Pericardium fibroblast (primary cell): Measurements from ENCODE around the gene ZC3H7B. TPM values are rescaled to one million over a fixed set of nuclear protein-coding genes. Genes with fewer than 3 reads are reported as not detected.

Experiments
- total RNA-seq: library from RNA; depleted of rRNA; stranded (reverse); fragments of >200 nt; gene quantifications from 2 replicates; pipeline ENCODE4 v1.2.3, GENCODE V29; 2015

The ZC3H7B gene, protein sequence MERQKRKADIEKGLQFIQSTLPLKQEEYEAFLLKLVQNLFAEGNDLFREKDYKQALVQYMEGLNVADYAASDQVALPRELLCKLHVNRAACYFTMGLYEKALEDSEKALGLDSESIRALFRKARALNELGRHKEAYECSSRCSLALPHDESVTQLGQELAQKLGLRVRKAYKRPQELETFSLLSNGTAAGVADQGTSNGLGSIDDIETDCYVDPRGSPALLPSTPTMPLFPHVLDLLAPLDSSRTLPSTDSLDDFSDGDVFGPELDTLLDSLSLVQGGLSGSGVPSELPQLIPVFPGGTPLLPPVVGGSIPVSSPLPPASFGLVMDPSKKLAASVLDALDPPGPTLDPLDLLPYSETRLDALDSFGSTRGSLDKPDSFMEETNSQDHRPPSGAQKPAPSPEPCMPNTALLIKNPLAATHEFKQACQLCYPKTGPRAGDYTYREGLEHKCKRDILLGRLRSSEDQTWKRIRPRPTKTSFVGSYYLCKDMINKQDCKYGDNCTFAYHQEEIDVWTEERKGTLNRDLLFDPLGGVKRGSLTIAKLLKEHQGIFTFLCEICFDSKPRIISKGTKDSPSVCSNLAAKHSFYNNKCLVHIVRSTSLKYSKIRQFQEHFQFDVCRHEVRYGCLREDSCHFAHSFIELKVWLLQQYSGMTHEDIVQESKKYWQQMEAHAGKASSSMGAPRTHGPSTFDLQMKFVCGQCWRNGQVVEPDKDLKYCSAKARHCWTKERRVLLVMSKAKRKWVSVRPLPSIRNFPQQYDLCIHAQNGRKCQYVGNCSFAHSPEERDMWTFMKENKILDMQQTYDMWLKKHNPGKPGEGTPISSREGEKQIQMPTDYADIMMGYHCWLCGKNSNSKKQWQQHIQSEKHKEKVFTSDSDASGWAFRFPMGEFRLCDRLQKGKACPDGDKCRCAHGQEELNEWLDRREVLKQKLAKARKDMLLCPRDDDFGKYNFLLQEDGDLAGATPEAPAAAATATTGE
- 37.2 and 40.7 TPM in 2 replicates for total RNA-seq

DNA sequence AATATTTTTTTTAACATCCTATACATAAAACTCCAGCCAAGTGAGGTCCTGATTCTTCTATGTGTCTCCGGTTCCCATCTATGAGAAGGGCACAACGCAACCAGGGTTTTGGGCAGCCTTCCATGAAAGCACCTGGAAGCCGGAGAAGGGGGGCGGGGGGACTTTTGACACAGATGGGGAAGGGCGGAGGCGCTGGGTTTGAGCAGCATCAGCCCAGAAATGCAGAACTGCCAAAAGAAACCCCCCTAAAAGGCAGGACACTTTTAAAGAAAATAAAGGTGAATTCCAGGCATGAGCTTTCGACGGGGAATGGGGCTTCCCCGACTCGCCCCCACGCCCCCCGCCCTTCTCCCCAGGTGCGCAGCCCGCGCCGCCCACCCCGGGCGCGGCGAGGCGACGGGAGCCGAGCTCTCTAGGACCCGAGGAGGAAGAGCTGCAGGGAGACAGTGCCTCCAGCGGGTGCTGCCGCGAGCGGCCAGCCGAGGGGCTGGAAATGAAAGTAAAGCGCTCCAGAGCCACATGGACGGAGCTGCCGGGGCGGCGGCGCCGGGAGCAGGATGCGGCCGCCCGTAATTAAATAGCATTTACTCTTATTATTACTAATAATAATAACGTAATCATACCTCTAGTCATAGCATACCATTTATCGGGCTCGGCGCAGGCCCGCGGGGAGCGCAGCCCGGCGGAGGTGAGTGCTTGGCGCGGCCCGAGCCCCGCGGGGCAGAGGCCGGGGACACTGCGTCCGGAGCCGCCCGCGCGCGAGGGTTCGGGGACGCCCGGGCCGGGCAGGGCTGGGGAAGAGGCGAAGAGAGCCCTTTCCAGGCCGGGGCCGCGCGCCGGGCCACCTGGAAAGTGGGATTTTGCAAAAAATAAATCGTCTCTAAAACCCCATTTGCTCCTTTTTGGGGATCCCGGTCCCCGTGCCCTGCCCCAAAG is at the start of gene ZC3H7B:
ZC3H7B (plus strand) TSS at position 441 of the 936 bp plus-strand sequence. CDS start 19,136 bp downstream, outside the sequence.

GRCh38 chr22:41285820-41286638 is 15.3 kb upstream of the ZC3H7B start, which contains the start of gene RANGAP1:
Gene RANGAP1 (minus strand): TSS chr22:41286187. CDS start chr22:41281044, 5,143 bp downstream.

GRCh38 chr22:41381329-41382097 is 80.2 kb downstream of the ZC3H7B start, which contains the start of gene TEF:
Gene TEF (plus strand): TSS chr22:41381942. CDS start chr22:41382045, 103 bp downstream.

Other genes starting within 250 kb of the ZC3H7B start
- 18.9 and 23.3 TPM in 2 replicates for gene EP300, start 208.9 kb upstream of the ZC3H7B start, total RNA-seq
- gene L3MBTL2, start 96.2 kb upstream of the ZC3H7B start, total RNA-seq = 13.4 and 14.9 TPM in 2 replicates
- 0.17 and 0.35 TPM in 2 replicates for gene CHADL, start 60.6 kb upstream of the ZC3H7B start, total RNA-seq
- 21.6 and 32.6 TPM in 2 replicates for gene RANGAP1, start 15.3 kb upstream of the ZC3H7B start, total RNA-seq
- gene TEF, start 80.4 kb downstream of the ZC3H7B start, total RNA-seq = 2.7 and 4.0 TPM in 2 replicates
- gene TOB2, start 145.3 kb downstream of the ZC3H7B start, total RNA-seq = 35.2 and 38.9 TPM in 2 replicates
- 23.3 and 30.9 TPM in 2 replicates for gene PHF5A, start 167.2 kb downstream of the ZC3H7B start, total RNA-seq
- gene ACO2, start 167.6 kb downstream of the ZC3H7B start, total RNA-seq = 53.9 and 54.9 TPM in 2 replicates
- 16.7 and 17.9 TPM in 2 replicates for gene POLR3H, start 242.9 kb downstream of the ZC3H7B start, total RNA-seq